GM19043 (cell line): ENCODE results near the gene AMPD2.

Source experiments
- ATAC-seq: cut with Tn5 transposase; IDR thresholded peaks from one replicate; pipeline ENCODE4 v1.9.1; 2021; ENCODE audit warnings: low read depth; ENCODE audit not compliant: unreplicated experiment

Gene AMPD2

GRCh38 chr1:109629372-109630030 is 9.9 kb downstream of the AMPD2 start:
- no peak for ATAC-seq

DNA sequence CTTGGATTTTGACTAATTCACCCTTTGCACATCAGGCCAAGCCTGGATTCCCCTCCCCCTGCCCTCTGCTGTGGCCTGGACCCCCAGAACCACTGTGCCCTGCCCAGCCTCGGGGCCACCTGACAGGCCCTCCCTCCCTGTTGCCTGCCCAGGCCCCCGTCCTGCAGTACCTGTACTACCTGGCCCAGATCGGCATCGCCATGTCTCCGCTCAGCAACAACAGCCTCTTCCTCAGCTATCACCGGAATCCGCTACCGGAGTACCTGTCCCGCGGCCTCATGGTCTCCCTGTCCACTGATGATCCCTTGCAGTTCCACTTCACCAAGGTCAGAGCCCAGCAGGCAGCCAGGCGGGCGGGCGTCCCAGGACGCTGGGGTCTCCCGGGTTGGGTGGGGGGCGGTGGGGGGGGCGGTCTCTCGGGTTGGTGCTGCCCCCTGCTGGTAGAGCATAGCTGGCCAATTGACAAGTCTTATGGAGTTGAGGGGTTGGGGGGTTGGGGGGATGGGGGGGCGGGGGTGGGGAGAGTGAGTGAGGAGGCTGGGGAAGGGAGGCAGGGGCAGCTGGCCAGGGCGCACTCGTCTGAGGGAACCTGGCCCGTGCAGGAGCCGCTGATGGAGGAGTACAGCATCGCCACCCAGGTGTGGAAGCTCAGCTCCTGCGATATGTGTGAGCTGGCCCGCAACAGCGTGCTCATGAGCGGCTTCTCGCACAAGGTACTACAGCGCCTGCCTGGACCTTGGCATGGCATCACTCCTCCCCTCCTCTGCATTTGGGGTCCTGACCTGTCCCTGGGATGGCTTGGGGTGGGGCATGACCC is 10.7 kb downstream of the AMPD2 start:
- ATAC-seq, result no peak

- no peak for ATAC-seq
Measured at GRCh38 chr1:109630898-109631512, 11.4 kb downstream of the AMPD2 start.

- ATAC-seq, result no peak
Measured at GRCh38 chr1:109631513-109632505, 12.2 kb downstream of the AMPD2 start.

GRCh38 chr1:109632671-109633346 is 13.2 kb downstream of the AMPD2 start:
- no peak for ATAC-seq

DNA sequence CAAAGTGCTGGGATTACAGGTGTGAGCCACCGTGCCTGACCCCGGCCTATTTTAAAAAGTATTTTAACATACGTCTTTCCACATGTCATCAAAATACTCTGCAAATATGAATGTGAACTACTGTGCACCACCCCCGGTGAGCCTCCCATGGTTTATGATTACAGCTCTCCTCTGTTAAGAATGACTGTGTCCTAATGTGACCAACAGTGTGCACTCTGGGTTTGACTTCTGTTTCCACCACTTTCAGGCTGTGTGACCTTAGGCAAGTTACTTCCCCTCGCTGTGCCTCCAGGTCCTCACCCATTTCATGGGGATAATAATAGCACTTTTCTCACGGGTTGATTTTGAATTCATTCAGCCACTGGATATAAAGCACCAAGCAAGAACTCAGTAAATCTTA is 14.7 kb downstream of the AMPD2 start:
- no peak for ATAC-seq

GRCh38 chr1:109634771-109635750 is 15.4 kb downstream of the AMPD2 start:
- no peak for ATAC-seq

DNA sequence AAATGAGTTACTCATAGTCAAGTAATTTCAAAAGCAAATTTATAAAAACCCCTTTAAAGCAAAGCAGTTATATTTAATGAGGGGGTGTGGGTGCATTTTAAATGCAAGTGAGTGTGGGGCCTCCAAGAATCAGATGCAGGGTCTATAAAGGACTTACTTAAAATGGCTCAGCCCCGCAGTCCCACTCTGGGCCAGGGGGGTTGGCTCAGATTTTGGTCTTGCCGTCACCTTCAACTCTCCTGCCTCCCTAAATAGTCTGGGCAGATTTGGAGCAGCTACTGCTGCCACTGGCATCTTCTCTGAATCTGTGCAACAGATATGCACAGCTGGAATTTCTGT is 16.2 kb downstream of the AMPD2 start:
- ATAC-seq, result no peak

DNA sequence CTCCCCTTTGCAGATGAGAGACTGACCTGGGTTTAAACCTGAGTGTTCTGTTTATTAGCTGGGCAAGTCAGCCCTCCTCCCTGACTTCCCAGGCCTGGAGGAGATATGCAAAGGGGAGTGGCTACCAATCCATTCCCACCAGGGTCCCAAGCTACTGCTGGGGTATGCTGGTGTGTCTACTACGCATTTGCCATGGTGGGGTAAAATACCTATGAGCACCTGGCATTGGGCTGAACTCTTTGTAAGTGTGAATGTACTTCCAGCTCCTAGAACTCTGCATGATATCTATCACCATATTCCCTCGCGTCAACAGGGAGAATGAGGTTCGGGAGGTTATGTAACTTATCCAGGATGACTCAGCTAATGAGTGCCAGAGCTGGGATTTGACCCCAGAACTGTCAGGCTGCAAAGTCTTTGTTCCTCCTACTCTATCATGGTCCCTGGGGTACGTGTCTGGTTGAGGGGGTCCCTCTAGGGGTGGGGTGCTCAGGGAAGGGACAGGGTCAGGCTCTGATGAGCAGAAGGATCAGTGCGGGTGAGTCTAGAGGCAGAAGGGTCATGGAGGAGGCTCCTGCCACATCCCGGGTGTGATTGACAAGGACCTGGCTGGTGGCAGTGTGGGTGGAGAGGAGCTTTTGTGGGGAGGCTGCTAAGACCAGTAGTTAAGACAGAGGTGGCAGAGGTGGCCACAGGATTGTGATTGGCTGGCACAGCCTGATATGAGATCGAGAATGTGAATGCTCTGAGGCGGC is 16.7 kb downstream of the AMPD2 start:
- ATAC-seq, result no peak

- ATAC-seq, result no peak
Measured at GRCh38 chr1:109637446-109637845, 17.8 kb downstream of the AMPD2 start.

DNA sequence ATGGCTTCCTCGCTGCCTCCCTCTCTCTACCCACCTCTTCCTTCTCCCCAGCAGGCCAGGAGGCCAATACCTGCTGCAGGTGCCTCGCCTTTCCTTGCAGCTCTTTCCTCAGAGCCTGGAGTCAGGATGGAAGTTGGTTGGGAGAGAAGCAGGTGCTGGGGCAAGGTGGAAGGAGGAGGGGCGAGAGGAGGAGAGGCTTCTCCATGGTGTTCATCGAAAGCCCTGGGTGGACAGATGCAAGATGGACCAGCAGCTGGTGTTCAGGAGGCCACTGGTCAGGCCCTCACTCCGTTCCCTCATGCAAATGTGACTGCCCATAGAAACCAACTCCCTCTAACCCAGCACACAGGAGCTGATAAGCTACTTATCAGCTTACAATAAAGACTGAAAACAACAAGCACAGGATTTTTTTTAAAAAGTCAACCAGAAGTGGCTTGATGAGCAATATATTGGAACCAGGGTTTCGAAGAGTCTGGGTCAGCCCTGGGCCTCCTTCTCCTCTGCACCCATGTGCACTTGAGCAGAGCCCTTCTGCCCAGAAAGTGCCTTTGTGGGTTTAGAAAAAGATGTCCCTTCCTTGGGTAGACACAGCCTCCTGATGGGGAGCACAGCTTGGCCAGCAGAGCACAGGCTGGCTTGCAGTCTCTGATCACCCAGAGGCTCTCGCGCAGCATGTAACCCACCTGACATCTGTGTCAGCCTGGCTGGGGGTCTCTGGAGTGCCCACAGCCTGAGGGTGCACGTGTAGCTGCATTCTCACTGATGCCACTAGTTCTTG is 19.6 kb downstream of the AMPD2 start:
- no peak for ATAC-seq

DNA sequence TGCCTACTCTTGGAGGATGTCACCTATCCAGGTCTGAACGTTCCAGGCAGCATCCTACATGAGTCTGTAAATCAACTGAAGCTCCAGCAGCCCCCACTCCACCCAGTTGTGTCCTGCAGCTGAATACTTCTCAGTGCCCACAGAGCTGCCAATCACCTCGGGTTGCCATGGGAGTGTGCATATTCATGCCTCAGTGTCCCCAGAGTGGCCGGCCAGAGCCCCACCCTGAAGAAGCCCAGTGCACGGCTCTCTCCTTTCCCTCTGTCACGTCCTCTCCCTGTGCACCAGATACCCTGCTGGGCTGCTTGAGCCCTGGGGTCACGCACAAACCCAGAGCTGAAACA is 20.2 kb downstream of the AMPD2 start:
- no peak for ATAC-seq

- no peak for ATAC-seq
Measured at GRCh38 chr1:109640285-109640865, 20.7 kb downstream of the AMPD2 start.

GRCh38 chr1:109641078-109641740 is 21.6 kb downstream of the AMPD2 start:
- ATAC-seq, result no peak

GRCh38 chr1:109641861-109642260 is 22.2 kb downstream of the AMPD2 start:
- no peak for ATAC-seq

DNA sequence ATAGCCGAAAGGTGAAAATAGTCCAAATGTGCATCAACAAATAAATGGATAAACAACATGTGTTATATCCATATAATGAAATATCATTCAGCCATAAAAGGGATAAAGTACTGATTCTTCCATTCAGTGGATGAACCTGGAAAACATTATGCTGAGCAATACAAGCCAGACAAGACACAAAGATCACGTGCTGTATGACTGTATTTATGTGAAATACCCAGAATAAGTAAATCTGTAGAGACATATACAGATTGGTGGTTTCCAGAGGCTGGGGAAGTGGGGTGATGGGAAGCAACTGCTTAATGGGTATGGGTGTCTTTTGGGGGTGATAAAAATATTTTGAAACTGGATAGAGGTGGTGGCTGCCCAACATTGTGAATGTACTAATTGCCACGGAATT is 23.0 kb downstream of the AMPD2 start:
- no peak for ATAC-seq
